OCI-LY3 (cell line): ENCODE measurements around the gene OR4K1.

Source experiments
- EZH2phosphoT487 ChIP-seq: fragments of 200-600 bp; shearing (Covaris generic); IDR thresholded peaks from 2 replicates; pipeline ENCODE4 v1.6.1; 2018; ENCODE audit warnings: antibody characterized with exemption, mixed run types, low read depth
- TF ChIP-seq, protein P1 (sequence below): fragments of 200-600, 300-600 bp; sonication (generic); IDR thresholded peaks from 2 replicates; pipeline ENCODE4 v1.5.1; 2014; ENCODE audit warnings: antibody characterized with exemption, low read length, low read depth

DNA sequence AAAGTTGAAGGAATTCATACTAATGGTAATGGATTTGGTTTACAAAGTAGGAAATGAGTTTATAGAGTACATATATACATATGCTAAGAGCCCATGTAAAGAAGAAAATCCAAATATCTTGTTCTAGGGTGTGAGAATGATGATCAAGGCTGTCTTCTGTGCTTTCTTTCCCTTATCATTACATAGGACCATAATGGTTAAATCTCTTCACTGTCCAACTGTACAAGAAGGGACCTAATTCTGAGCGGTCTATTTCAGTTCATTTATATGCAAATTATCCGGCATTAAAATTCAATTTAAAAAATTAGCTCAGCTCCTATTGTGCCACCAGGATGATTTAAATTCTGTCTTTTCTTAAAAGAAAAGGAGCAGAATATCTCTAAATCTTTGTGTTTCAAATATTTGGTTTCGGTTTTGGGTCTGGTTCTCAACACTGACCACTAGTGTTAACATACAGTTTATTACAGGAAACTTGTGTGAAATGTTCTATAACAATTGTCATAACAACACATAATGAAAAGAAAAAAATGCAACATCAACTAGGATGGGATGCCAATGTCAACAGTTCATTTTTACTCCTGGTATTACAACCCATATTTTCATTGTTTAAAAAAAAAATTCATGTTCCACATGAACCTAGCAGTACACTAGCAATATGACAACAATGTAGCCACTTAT lies 16.8 kb downstream of the OR4K1 start:
- TF ChIP-seq, protein P1, sequence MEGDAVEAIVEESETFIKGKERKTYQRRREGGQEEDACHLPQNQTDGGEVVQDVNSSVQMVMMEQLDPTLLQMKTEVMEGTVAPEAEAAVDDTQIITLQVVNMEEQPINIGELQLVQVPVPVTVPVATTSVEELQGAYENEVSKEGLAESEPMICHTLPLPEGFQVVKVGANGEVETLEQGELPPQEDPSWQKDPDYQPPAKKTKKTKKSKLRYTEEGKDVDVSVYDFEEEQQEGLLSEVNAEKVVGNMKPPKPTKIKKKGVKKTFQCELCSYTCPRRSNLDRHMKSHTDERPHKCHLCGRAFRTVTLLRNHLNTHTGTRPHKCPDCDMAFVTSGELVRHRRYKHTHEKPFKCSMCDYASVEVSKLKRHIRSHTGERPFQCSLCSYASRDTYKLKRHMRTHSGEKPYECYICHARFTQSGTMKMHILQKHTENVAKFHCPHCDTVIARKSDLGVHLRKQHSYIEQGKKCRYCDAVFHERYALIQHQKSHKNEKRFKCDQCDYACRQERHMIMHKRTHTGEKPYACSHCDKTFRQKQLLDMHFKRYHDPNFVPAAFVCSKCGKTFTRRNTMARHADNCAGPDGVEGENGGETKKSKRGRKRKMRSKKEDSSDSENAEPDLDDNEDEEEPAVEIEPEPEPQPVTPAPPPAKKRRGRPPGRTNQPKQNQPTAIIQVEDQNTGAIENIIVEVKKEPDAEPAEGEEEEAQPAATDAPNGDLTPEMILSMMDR, result no peak
- no peak for TF ChIP-seq EZH2phosphoT487
